NB4 (cell line): ENCODE data around the gene ABLIM1.

Experiments used
- DNase-seq: peaks from one replicate; pipeline ENCODE4 v3.0.0; 2010; ENCODE audit warnings: low read depth
- H3K4me3 ChIP-seq: one replicate; pipeline ENCODE4 v1.5.1; 2011; ENCODE audit warnings: mild to moderate bottlenecking, low read depth, low read length, moderate library complexity
- MYC ChIP-seq: IDR thresholded peaks from 2 replicates; pipeline ENCODE4 v1.6.1; 2011; ENCODE audit warnings: low read depth, low read length
- POLR2A ChIP-seq: IDR thresholded peaks from 2 replicates; pipeline ENCODE4 v1.6.1; 2011; ENCODE audit warnings: mild to moderate bottlenecking; ENCODE audit not compliant: insufficient read length; ENCODE audit errors: extremely low read depth
- TF ChIP-seq, protein P1 (sequence below): IDR thresholded peaks from one replicate; pipeline ENCODE4 v1.5.1; 2012; ENCODE audit warnings: low read depth, low read length
- TF ChIP-seq, protein P2 (sequence below): IDR thresholded peaks from 2 replicates; pipeline ENCODE4 v1.6.1; 2011; ENCODE audit warnings: low read depth, low read length

Gene ABLIM1

DNA sequence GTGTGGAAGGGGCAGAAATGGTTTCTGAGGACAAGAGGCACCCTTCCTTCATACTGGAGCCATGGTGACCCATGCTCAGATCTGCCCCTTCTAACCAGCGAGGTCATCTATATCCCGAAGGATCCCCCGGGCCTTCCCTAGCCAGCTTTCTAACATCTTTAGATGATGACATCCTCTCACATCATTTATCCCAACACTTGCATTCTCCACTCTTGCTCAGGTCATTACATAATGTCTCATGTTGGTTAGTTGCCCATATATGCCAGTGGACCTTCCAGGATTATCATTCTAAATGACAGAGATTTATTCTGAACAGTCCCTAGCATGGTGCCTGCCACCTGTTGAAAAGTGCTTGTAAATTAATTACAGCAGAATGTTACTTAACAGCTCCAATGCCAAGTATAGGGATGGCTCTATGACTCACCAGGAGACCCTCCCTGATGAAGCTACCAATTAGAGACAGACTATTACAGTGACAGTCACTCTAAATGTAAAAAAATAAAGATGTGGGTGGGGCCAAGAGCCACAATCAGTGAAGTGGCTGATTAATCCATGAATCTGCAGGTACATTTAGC, 22.6 kb upstream of the ABLIM1 start:
- no peak overlapping the region for H3K4me3 ChIP-seq
- DNase-seq, result peak; percentile 32
- TF ChIP-seq, protein P1, sequence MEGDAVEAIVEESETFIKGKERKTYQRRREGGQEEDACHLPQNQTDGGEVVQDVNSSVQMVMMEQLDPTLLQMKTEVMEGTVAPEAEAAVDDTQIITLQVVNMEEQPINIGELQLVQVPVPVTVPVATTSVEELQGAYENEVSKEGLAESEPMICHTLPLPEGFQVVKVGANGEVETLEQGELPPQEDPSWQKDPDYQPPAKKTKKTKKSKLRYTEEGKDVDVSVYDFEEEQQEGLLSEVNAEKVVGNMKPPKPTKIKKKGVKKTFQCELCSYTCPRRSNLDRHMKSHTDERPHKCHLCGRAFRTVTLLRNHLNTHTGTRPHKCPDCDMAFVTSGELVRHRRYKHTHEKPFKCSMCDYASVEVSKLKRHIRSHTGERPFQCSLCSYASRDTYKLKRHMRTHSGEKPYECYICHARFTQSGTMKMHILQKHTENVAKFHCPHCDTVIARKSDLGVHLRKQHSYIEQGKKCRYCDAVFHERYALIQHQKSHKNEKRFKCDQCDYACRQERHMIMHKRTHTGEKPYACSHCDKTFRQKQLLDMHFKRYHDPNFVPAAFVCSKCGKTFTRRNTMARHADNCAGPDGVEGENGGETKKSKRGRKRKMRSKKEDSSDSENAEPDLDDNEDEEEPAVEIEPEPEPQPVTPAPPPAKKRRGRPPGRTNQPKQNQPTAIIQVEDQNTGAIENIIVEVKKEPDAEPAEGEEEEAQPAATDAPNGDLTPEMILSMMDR, result no peak
- TF ChIP-seq MYC, result no peak
- no peak for TF ChIP-seq POLR2A
- TF ChIP-seq, protein P2, sequence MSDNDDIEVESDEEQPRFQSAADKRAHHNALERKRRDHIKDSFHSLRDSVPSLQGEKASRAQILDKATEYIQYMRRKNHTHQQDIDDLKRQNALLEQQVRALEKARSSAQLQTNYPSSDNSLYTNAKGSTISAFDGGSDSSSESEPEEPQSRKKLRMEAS, result no peak

- H3K4me3 ChIP-seq, result no peak overlapping the region
- DNase-seq, result no peak
- no peak for TF ChIP-seq POLR2A
- TF ChIP-seq MYC, result no peak
- TF ChIP-seq, protein P2, result no peak
- TF ChIP-seq, protein P1, result no peak
Measured at GRCh38 chr10:114679552-114679951, 21.5 kb upstream of the ABLIM1 start.

GRCh38 chr10:114678820-114679219, 20.7 kb upstream of the ABLIM1 start:
- no peak overlapping the region for H3K4me3 ChIP-seq
- no peak for DNase-seq
- TF ChIP-seq, protein P2, result no peak
- TF ChIP-seq POLR2A (no peak), MYC (no peak)
- TF ChIP-seq, protein P1, result no peak

DNA sequence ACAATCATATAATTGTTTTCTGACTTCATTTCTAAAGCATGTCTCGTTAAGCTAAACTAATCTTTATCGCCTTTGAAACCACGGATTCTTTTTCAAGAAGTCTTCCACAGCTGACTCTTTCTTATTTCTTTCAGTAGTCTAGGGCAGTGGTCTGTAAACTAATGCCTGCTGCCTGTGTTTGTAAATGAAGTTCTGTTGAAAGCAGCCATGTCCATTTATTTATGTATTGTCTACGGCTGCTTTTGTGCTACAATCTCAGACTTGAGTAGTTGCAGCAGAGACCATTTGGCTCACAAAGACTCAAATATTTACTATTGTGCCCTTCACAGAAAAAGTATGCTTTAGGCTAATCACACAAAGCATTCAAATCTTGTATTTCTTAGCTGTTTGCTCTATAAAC, 20.3 kb upstream of the ABLIM1 start:
- DNase-seq, result no peak
- H3K4me3 ChIP-seq, result no peak overlapping the region
- no peak for TF ChIP-seq POLR2A
- TF ChIP-seq, protein P2, result no peak
- TF ChIP-seq, protein P1, result no peak
- TF ChIP-seq MYC, result no peak

GRCh38 chr10:114674346-114674745, 16.3 kb upstream of the ABLIM1 start:
- no peak overlapping the region for H3K4me3 ChIP-seq
- DNase-seq, result peak; percentile 68
- TF ChIP-seq MYC, result no peak
- TF ChIP-seq, protein P2, result no peak
- TF ChIP-seq POLR2A, result no peak
- TF ChIP-seq, protein P1, result no peak

DNA sequence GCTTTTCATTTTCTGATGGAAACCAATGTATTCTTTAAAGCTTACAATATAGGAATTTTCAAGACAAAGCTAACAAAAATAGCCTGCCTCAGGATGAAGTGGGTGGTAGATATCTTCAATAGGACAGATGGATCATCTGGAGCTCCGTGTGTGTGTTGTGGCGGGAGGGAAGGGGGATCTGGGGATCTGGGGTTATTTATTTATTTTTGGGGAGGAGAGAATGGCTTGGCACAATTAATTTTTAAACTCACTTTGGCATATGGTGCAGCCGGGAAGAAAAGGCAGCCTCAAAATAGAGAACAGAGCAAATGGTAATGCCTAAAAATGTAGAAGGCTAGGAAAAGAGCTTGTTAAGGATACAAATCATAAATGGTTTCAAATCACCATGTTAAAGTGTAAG, 11.6 kb upstream of the ABLIM1 start:
- DNase-seq, result no peak
- no peak overlapping the region for H3K4me3 ChIP-seq
- TF ChIP-seq, protein P1, result no peak
